GM13977 (cell line): ENCODE data around the gene SLC2A6.

Experiments used
- DNase-seq: peaks from one replicate; pipeline ENCODE4 v3.0.0; 2012; ENCODE audit warnings: low spot score
- in situ Hi-C: fragments of 300-500 bp; cut with MboI; formaldehyde crosslinking; loops from one replicate; pipeline ENCODE4 v1.12.0; 2022; ENCODE audit warnings: low sequenced_read_pairs, low pct_unique_long_range_greater_than_20kb, mixed read lengths, inconsistent platforms; ENCODE audit not compliant: unreplicated experiment
- TF ChIP-seq, protein P1 (sequence below): IDR thresholded peaks from 2 replicates; pipeline ENCODE4 v1.5.1; 2012; ENCODE audit warnings: mild to moderate bottlenecking, control low read depth; ENCODE audit not compliant: insufficient read depth; ENCODE audit errors: extremely low read depth, missing control alignments

Gene SLC2A6

DNA sequence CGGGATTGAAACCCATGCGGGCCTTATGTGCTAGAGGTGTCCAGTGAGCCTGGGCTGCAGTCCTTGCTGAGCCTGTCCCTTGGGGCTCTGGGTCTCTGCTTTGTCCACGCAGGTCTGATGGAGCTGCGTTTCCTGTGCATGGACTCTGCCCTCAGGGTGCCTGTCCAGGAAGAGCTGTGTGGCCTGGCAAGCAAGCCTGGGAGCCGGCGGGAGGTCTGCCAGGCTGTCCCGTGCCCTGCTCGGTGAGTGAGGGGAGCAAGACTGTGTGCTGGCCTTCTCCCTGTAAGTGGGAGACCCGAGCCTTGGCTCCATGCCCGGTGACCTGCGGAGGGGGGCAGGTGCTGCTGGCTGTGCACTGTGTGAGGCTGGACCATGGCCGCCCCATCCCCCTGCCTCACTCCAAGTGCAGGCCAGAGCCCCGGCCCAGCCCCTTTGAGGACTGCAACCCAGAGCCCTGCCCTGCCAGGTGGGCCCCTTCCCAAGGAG lies 30.4 kb downstream of the SLC2A6 start:
- in situ Hi-C loops = no loop called here
- no peak for DNase-seq
- TF ChIP-seq, protein P1, sequence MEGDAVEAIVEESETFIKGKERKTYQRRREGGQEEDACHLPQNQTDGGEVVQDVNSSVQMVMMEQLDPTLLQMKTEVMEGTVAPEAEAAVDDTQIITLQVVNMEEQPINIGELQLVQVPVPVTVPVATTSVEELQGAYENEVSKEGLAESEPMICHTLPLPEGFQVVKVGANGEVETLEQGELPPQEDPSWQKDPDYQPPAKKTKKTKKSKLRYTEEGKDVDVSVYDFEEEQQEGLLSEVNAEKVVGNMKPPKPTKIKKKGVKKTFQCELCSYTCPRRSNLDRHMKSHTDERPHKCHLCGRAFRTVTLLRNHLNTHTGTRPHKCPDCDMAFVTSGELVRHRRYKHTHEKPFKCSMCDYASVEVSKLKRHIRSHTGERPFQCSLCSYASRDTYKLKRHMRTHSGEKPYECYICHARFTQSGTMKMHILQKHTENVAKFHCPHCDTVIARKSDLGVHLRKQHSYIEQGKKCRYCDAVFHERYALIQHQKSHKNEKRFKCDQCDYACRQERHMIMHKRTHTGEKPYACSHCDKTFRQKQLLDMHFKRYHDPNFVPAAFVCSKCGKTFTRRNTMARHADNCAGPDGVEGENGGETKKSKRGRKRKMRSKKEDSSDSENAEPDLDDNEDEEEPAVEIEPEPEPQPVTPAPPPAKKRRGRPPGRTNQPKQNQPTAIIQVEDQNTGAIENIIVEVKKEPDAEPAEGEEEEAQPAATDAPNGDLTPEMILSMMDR = no peak

DNA sequence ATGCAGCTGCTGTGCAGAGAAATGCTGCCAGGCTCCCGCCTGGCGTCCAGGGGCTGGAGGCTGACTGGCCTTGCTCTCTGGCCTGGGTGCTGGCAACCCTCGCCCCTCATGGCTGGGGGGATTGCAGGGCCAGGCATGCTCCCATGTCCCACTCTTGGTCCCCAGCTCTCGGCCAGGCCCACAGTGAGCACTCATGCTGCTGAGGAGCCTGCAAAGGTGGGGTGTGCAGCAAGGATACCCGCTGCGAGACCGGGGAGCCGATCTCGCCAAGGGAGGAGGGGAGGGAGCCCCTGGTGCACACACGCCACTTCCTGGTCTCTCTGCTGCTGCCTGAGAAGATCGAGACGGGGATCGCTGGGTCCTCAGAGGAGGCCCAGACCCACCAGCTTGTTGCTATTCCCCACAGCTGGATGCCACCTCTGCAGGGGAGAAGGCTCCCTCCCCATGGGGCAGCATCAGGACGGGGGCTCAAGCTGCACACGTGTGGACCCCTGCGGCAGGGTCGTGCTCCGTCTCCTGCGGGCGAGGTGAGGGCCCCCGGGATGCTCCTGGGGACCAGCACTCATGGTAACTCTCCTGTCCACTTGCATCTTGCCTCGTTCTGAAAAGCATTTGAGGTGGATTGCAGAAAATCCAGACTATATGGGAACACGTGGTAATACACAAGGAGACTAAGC lies 33.5 kb downstream of the SLC2A6 start:
- in situ Hi-C loops = no loop called here
- DNase-seq = no peak
- TF ChIP-seq, protein P1 = no peak

DNA sequence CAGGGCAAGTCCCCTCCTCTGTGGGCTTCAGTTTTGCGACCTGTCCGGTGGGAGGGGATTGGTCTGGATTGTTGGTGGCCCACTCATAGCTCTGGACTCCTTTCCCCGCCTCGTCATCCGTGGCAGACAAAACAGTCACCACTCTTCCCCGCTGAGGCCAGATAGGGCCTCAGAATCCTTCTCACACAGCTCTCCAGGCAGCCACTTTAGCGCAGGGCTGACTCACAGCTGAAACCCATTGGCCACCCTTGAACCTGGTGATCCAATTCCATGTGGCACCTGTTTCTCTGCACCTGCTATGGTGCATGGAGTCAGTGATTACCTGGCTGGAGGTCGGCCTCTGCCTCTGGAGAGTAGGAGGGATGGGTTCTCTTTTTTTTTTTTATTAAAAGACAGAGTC lies 34.9 kb downstream of the SLC2A6 start:
- in situ Hi-C loops = no loop called here
- TF ChIP-seq, protein P1 = no peak
- DNase-seq = no peak

DNA sequence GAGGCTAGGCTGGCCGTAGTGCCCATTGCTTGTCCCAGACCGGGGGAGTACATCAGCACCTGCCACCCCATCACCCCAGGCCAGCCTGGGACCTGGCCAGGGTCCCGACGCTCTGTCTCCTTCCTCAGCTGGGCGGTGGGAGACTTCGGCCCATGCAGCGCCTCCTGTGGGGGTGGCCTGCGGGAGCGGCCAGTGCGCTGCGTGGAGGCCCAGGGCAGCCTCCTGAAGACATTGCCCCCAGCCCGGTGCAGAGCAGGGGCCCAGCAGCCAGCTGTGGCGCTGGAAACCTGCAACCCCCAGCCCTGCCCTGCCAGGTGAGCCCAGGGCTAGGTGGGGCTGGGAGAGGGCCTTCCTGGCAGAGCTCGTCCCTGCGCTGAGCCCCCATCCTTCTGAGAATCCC lies 35.7 kb downstream of the SLC2A6 start:
- DNase-seq = no peak
- TF ChIP-seq, protein P1 = no peak
- in situ Hi-C loops = no loop called here

DNA sequence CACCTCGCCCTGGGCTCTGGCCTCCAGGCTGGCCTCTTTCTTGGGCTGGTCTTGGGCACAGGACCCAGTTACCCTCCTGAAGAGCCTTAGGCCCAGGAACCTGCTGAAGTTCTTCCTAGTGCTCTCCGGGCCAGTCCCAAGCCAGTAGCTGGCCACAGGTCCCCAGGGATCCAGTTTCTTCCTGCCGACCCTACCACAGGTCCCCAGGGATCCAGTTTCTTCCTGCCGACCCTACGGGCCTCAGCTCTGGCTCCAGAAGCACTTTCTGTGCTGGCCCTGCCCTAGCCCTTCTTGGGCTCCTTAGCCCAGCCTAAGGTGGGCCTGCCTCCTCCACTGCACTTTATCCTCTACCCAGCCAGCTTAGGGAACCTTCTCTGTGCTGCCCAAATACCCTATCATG lies 37.3 kb downstream of the SLC2A6 start:
- DNase-seq = no peak

DNA sequence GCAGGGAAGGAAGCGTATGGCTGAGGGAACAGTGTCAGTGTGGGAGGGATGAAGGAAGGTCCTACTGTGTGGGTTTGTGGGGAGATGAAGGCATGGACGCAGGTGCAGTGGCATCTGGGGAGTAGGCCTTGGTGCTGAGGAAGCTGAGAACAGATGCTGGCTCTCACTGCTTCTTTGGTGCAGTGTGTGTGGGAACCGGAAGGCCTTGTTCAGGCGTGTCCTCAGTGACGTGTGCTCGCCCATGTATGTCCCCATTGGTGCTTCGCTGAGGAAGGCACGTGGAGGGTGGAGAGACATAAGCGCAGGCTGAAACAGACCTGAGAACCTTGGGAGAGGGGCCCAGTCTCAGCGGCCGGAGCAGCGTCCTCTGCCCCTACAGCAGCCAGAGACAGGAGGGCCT lies 38.0 kb downstream of the SLC2A6 start:
- TF ChIP-seq, protein P1 = no peak
- peak; percentile 93 for DNase-seq
- in situ Hi-C loops = no loop called here

More for the DNA sequence above, 37.3 kb downstream of the SLC2A6 start:
- TF ChIP-seq, protein P1 = no peak
- in situ Hi-C loops = no loop called here
